ENCODE data around the gene COL17A1. TPM values are rescaled to one million over a fixed set of nuclear protein-coding genes. Genes with fewer than 3 reads are reported as not detected.

Gene COL17A1
- total RNA-seq, 1 experiment from 2014 or later = not detected

DNA sequence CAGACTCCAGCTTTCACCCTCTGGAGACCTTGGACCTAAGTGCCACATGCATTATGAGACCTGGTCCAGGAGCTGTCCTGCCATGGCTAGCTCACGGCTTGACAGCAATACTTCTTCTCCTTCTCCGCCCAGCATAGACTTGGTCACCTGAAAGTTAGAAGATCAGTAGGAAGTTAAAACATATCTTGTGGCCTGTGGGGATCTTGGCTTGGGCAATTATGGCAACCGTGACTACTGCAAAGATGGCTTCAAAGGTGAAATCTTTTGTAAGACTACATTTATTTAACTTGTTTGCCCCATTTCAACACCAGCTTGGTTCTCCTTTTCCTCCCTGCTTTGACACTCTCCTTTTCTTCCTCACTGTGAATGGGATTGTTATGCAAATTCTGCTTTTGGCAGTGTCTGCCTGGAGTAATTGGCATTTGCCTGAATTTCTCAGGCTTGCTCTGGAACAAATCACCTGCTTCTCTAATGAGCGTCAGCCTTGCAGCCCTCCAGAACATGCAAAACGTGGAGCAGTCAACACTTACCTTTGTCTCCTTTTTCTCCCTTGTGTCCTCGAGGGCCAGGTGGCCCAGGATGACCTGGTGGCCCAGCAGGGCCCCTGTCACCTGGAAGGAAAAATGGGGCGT, 53.4 kb downstream of the COL17A1 start:
- BruUV-seq (replicated peaks) = no TSS peak
- intact Hi-C loops (cut with micrococcal nuclease; ENCODE audit: unreplicated experiment) = no loop called here
- ChIA-PET CTCF (interaction anchor here (1.5 kb wide), 1 partner anchor 144 kb away, joined by 3 read pairs; no protein-coding TSS in a partner anchor), POLR2A (ENCODE audit: low non-redundant PET) (no interaction called here)
- TF ChIP-seq EZH2 (IDR thresholded peaks at IDR 0.05; ENCODE audit: borderline replicate concordance, low read depth, low read length, poor library complexity, severe bottlenecking) (no peak), CTCF (conservative IDR thresholded peaks at IDR 0.05; ENCODE audit: low read depth, low read length) (no peak)
- Histone ChIP-seq H3K36me3 (ENCODE audit: insufficient read depth, low read length, poor library complexity, severe bottlenecking) (no peaks in the 10 kb centered on the region), H3K4me1 (ENCODE audit: insufficient read depth, low read length, poor library complexity, severe bottlenecking) (no peaks in the 10 kb centered on the region), H3K9me3 (ENCODE audit: low read depth, low read length, poor library complexity, severe bottlenecking) (no peaks in the 10 kb centered on the region), H3K27me3 (replicated peaks; ENCODE audit: insufficient read depth, low read depth, low read length, poor library complexity) (no peaks in the 10 kb centered on the region), H3K4me3 (ENCODE audit: low read depth, low read length, poor library complexity, severe bottlenecking) (no peak overlapping the region), H3K27ac (ENCODE audit: low read depth, low read length, poor library complexity, severe bottlenecking) (no peak overlapping the region)
- no peak for DNase-seq (ENCODE audit: low spot score)

DNA sequence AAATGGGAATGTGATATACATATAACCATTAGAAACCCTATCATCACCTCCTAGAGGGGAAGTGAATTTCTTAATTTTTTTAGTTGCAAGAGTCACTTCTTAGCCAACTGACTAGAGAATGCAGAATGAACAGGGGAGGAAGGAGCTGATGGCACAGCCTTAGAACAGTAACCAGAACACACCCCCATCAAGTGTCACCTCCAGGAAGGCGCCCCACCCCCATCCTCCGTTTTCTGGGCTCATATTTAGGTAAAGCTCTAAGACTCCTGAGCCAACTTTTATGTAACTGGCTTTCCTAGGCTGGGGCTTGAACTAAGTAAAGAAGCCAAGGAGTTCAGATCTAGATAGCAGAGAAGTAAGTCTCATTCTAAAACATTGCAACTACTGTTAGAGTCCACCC, 54.0 kb downstream of the COL17A1 start:
- POLR2A ChIA-PET (ENCODE audit: low non-redundant PET) = no interaction called here
- Histone ChIP-seq H3K27ac (ENCODE audit: low read depth, low read length, poor library complexity, severe bottlenecking) (no peak overlapping the region), H3K9me3 (ENCODE audit: low read depth, low read length, poor library complexity, severe bottlenecking) (no peaks in the 10 kb centered on the region), H3K36me3 (ENCODE audit: insufficient read depth, low read length, poor library complexity, severe bottlenecking) (no peaks in the 10 kb centered on the region), H3K4me3 (ENCODE audit: low read depth, low read length, poor library complexity, severe bottlenecking) (no peak overlapping the region), H3K4me1 (ENCODE audit: insufficient read depth, low read length, poor library complexity, severe bottlenecking) (no peaks in the 10 kb centered on the region), H3K27me3 (replicated peaks; ENCODE audit: insufficient read depth, low read depth, low read length, poor library complexity) (no peaks in the 10 kb centered on the region)
- no TSS peak for BruUV-seq (replicated peaks)
- CTCF ChIA-PET = interaction anchor here (1.5 kb wide), 1 partner anchor 144 kb away, joined by 3 read pairs; no protein-coding TSS in a partner anchor
- DNase-seq (ENCODE audit: low spot score) = no peak
- intact Hi-C loops (cut with micrococcal nuclease; ENCODE audit: unreplicated experiment) = no loop called here
- TF ChIP-seq CTCF (conservative IDR thresholded peaks at IDR 0.05; ENCODE audit: low read depth, low read length) = no peak
- no peak for TF ChIP-seq EZH2 (IDR thresholded peaks at IDR 0.05; ENCODE audit: borderline replicate concordance, low read depth, low read length, poor library complexity, severe bottlenecking)

DNA sequence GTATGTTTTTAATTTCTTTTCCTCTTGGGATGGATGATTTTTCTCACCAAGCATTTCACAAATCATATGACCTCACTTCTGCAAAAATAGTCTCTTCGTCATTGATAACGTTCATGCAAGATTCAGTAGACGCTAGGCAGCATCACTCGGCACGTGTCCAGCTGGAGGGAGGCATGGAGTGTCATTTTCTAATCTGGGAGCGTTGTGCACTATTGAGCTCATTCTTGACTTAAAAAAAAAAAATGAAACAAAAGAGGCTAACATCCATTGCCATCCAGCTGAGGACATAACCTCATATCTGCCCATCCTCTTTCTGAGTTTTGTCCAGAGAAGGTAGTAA, 56.2 kb downstream of the COL17A1 start:
- Histone ChIP-seq H3K4me3 (ENCODE audit: low read depth, low read length, poor library complexity, severe bottlenecking) (no peak overlapping the region), H3K4me1 (ENCODE audit: insufficient read depth, low read length, poor library complexity, severe bottlenecking) (no peaks in the 10 kb centered on the region), H3K27me3 (replicated peaks; ENCODE audit: insufficient read depth, low read depth, low read length, poor library complexity) (no peaks in the 10 kb centered on the region), H3K9me3 (ENCODE audit: low read depth, low read length, poor library complexity, severe bottlenecking) (no peaks in the 10 kb centered on the region), H3K27ac (ENCODE audit: low read depth, low read length, poor library complexity, severe bottlenecking) (no peak overlapping the region), H3K36me3 (ENCODE audit: insufficient read depth, low read length, poor library complexity, severe bottlenecking) (peaks cover 10% of the 10 kb centered on the region)
- no peak for DNase-seq (ENCODE audit: low spot score)
- TF ChIP-seq EZH2 (IDR thresholded peaks at IDR 0.05; ENCODE audit: borderline replicate concordance, low read depth, low read length, poor library complexity, severe bottlenecking) = no peak
- TF ChIP-seq CTCF (conservative IDR thresholded peaks at IDR 0.05; ENCODE audit: low read depth, low read length) = no peak
- POLR2A ChIA-PET (ENCODE audit: low non-redundant PET) = no interaction called here
- BruUV-seq (replicated peaks) = no TSS peak
- CTCF ChIA-PET = interaction anchor here (0.7 kb wide), 1 partner anchor 58 kb away, joined by 3 read pairs; no protein-coding TSS in a partner anchor
- intact Hi-C loops (cut with micrococcal nuclease; ENCODE audit: unreplicated experiment) = loop anchor here (5.0 kb wide), 1 partner anchor 142 kb away; no protein-coding TSS in a partner anchor
